Right lobe of liver (tissue), 6 donors: Measurements from ENCODE around the gene MTHFD1L. TPM values are rescaled to one million over a fixed set of nuclear protein-coding genes. Genes with fewer than 3 reads are reported as not detected.

ENCODE experiments used
- ATAC-seq, 4 donors: fragments of 200-7000 bp; cut with Tn5 transposase; one replicate each; pipeline ENCODE4 v1.9.1; 2020; ENCODE audit warnings: mild to moderate bottlenecking in 4 of 4, moderate library complexity in 4 of 4
- DNase-seq, 3 donors: peaks; one replicate each; pipeline ENCODE4 v3.0.0-alpha.2; 2020
- H3K27ac ChIP-seq, 3 donors: fragments of 200-600 bp; one replicate each; pipeline ENCODE4 v1.8.0; 2022
- H3K27me3 ChIP-seq, 2 donors: fragments of 200-600 bp; one replicate each; pipeline ENCODE4 v1.8.0; 2022
- H3K36me3 ChIP-seq, 4 donors: fragments of 200-600 bp; sonication (generic) in 1 of 4; one replicate each; pipeline versions ENCODE4 v1.5.1 to v1.8.0; 2017 to 2022; ENCODE audit warnings: control low read depth in 1 of 4
- H3K4me1 ChIP-seq, 4 donors: fragments of 200-600 bp; sonication (generic) in 1 of 4; one replicate each; pipeline versions ENCODE4 v1.5.1 to v1.8.0; 2017 to 2022; ENCODE audit warnings: control low read depth in 1 of 4
- H3K4me3 ChIP-seq, 3 donors: fragments of 200-600 bp; one replicate each; pipeline ENCODE4 v1.8.0; 2022
- H3K9me3 ChIP-seq, 4 donors: fragments of 200-600 bp; sonication (generic) in 1 of 4; one replicate each; pipeline versions ENCODE4 v1.5.1 to v1.8.0; 2017 to 2022; ENCODE audit warnings: control low read depth in 1 of 4
- CTCF ChIP-seq, 4 donors: fragments of 200-600 bp in 3 of 4; fragments of 450-650 bp in 1 of 4; IDR thresholded peaks; one replicate each; pipeline versions ENCODE4 v1.5.1 to v1.8.0; 2016 to 2022; ENCODE audit warnings: antibody characterized with exemption in 4 of 4, mild to moderate bottlenecking in 2 of 4
- POLR2A ChIP-seq: fragments of 450-650 bp; IDR thresholded peaks from one replicate; pipeline ENCODE4 v1.6.1; 2017; ENCODE audit warnings: antibody characterized with exemption, mild to moderate bottlenecking
- WGBS: methylation state at CpG from one replicate; pipeline ENCODE4 v1.1.6; 2018; ENCODE audit warnings: low coverage, low lambda C conversion rate; ENCODE audit not compliant: insufficient coverage; ENCODE audit errors: missing lambda C conversion rate; 5-methylcytosine and 5-hydroxymethylcytosine counted together
- intact Hi-C, 2 donors: fragments of 100-400 bp; cut with DNase I; formaldehyde crosslinking; loops; one replicate each; pipeline versions ENCODE4 v1.11.2 to v1.14.1; 2022
- total RNA-seq, 6 experiments: library from RNA; depleted of rRNA in 2 of 6; stranded (reverse); fragments of >200 nt in 2 of 6; fragmentation: NEBNext Ultra II Directional in 3 of 6; extraction: Animal tissue kit (Norgen Biotek cat#: 25700) in 3 of 6; gene quantifications; one replicate each; pipeline versions ENCODE4 v1.1.0 to v1.2.4, GENCODE V29; 2016 to 2023
- donor health status: DM: no; HTN: yes; CAD: no.
- donor health status: DM: no; HTN: no; CAD: no.
- donor health status: DM: no; HTN: no; CAD: no.
- donor health status: DM: no; HTN: yes; CAD: no.
- donor health status: DM: no; HTN: yes; CAD: no.

The MTHFD1L gene
- total RNA-seq, 6 experiments from 2014 or later, result 1.7 to 11.5 (median 4.9) TPM

DNA sequence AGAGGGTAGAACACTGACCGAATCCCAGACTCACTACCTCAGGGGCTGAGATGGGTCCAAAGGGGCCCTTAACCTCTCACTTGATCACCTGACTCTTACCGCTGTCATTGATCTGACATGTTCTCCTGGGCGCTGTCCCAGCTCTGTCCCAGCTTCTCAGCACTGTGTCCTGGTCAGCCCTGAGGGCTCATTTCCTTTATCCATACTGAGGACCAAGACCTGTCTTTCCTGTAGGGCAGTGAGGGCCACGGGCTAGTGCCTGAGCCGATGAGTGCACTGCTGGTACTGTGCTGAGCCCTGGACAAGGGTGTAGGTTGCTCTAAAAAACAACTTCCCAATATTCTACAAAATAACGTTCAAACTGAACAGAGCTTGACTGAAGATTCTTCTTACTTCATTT is 131.5 kb downstream of the MTHFD1L start:
- H3K27me3 ChIP-seq, result no peaks in the 10 kb centered on the region
- no peak overlapping the region for H3K4me3 ChIP-seq
- TF ChIP-seq CTCF (IDR thresholded peaks at IDR 0.05) (no peak), POLR2A (no peak)
- ATAC-seq, result no peak
- 95% methylated on average over 3 of the region's 6 CpGs for WGBS
- no peak overlapping the region for H3K27ac ChIP-seq
- no peaks in the 10 kb centered on the region for H3K4me1 ChIP-seq
- no peak for DNase-seq
- intact Hi-C loops, result no loop called here
- H3K9me3 ChIP-seq, result no peaks in the 10 kb centered on the region
- H3K36me3 ChIP-seq, result no peaks in the 10 kb centered on the region

DNA sequence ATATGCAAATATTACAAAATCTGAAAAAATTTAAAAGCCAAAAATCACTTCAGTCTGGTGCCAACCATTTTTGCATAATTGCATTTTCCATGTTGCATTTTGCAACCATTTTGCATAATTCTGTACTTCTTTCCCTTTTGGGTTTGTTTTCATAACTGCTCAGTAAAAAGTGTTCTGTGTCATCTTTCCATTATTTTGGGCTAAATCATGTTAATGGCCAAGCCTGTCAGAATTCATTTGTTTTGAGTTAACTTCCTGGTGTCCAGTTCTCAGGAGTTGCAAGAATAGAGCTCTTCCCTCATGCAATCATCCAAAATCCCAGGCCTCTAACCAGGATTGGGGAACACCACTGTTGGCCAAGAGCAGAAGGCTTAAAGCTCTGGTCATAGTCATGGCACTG is 133.6 kb downstream of the MTHFD1L start:
- Histone ChIP-seq H3K4me1 (no peaks in the 10 kb centered on the region), H3K27me3 (no peaks in the 10 kb centered on the region), H3K4me3 (no peak overlapping the region), H3K36me3 (no peaks in the 10 kb centered on the region), H3K9me3 (no peaks in the 10 kb centered on the region), H3K27ac (no peak overlapping the region)
- TF ChIP-seq POLR2A (no peak), CTCF (IDR thresholded peaks at IDR 0.05) (no peak)
- ATAC-seq (no peak), DNase-seq (no peak)
- intact Hi-C loops, result no loop called here

DNA sequence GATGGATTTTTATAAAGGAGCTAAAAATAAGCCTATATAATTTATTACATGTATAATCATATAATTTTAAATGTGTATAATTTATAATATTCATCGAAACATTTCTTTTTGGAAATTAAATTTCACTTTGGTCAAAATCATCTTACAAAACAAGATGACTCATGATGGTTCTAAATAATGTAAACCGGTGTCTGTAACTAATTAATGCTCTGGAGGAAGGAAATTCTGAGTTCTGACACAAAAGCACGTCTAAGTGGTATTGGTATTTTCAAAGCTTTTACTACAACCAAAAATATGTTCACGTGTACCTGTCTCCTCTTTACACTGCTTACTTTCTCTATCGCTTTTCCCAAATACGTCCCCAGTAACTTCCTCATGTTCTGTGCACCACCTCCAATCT is 134.1 kb downstream of the MTHFD1L start:
- H3K27me3 ChIP-seq, result no peaks in the 10 kb centered on the region
- no peak overlapping the region for H3K4me3 ChIP-seq
- H3K36me3 ChIP-seq, result no peaks in the 10 kb centered on the region
- H3K27ac ChIP-seq, result no peak overlapping the region
- H3K4me1 ChIP-seq, result no peaks in the 10 kb centered on the region
- DNase-seq (no peak), ATAC-seq (no peak)
- intact Hi-C loops, result no loop called here
- no peak for TF ChIP-seq CTCF (IDR thresholded peaks at IDR 0.05)
- no peak for TF ChIP-seq POLR2A
- H3K9me3 ChIP-seq, result no peaks in the 10 kb centered on the region
- 91% methylated on average over 6 of the region's 6 CpGs for WGBS

- no peaks in the 10 kb centered on the region for H3K36me3 ChIP-seq
- WGBS, result 91% methylated on average over 5 of the region's 5 CpGs
- H3K4me1 ChIP-seq, result no peaks in the 10 kb centered on the region
- H3K4me3 ChIP-seq, result no peak overlapping the region
- no peak for TF ChIP-seq POLR2A
- no peak for TF ChIP-seq CTCF (IDR thresholded peaks at IDR 0.05)
- no peaks in the 10 kb centered on the region for H3K27me3 ChIP-seq
- H3K9me3 ChIP-seq, result no peaks in the 10 kb centered on the region
- no peak for DNase-seq
- intact Hi-C loops, result no loop called here
- ATAC-seq, result no peak
- no peak overlapping the region for H3K27ac ChIP-seq
Observed at GRCh38 chr6:151001387-151002056, 136.0 kb downstream of the MTHFD1L start.

GRCh38 chr6:151002057-151002450 is 136.6 kb downstream of the MTHFD1L start:
- no peaks in the 10 kb centered on the region for H3K27me3 ChIP-seq
- intact Hi-C loops, result no loop called here
- no peaks in the 10 kb centered on the region for H3K4me1 ChIP-seq
- H3K36me3 ChIP-seq, result no peaks in the 10 kb centered on the region
- ATAC-seq (no peak), DNase-seq (no peak)
- H3K9me3 ChIP-seq, result no peaks in the 10 kb centered on the region
- TF ChIP-seq CTCF (IDR thresholded peaks at IDR 0.05), result no peak
- WGBS, result 79% methylated on average over 2 of the region's 2 CpGs
- no peak overlapping the region for H3K4me3 ChIP-seq
- no peak overlapping the region for H3K27ac ChIP-seq
